Fibroblast of villous mesenchyme (primary cell): Measurements from ENCODE around the gene TNS4. TPM values are rescaled to one million over a fixed set of nuclear protein-coding genes. Genes with fewer than 3 reads are reported as not detected.

ENCODE experiments used
- DNase-seq: peaks from one replicate; pipeline ENCODE4 v3.0.0-alpha.2; 2010; ENCODE audit warnings: low read depth
- H3K4me3 ChIP-seq: 2 replicates; pipeline ENCODE4 v1.5.1; 2011; ENCODE audit warnings: low read depth, mild to moderate bottlenecking, low read length
- total RNA-seq: library from RNA; depleted of rRNA; stranded (reverse); fragments of >200 nt; gene quantifications from 2 replicates; pipeline ENCODE4 v1.2.3, GENCODE V29; 2012
- TF ChIP-seq, protein P1 (sequence below): IDR thresholded peaks from 2 replicates; pipeline ENCODE4 v1.5.1; 2012; ENCODE audit warnings: low read depth, mild to moderate bottlenecking, low read length; ENCODE audit not compliant: insufficient read depth

The TNS4 gene, protein sequence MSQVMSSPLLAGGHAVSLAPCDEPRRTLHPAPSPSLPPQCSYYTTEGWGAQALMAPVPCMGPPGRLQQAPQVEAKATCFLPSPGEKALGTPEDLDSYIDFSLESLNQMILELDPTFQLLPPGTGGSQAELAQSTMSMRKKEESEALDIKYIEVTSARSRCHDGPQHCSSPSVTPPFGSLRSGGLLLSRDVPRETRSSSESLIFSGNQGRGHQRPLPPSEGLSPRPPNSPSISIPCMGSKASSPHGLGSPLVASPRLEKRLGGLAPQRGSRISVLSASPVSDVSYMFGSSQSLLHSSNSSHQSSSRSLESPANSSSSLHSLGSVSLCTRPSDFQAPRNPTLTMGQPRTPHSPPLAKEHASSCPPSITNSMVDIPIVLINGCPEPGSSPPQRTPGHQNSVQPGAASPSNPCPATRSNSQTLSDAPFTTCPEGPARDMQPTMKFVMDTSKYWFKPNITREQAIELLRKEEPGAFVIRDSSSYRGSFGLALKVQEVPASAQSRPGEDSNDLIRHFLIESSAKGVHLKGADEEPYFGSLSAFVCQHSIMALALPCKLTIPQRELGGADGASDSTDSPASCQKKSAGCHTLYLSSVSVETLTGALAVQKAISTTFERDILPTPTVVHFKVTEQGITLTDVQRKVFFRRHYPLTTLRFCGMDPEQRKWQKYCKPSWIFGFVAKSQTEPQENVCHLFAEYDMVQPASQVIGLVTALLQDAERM
- not detected in 2 replicates for total RNA-seq

DNA sequence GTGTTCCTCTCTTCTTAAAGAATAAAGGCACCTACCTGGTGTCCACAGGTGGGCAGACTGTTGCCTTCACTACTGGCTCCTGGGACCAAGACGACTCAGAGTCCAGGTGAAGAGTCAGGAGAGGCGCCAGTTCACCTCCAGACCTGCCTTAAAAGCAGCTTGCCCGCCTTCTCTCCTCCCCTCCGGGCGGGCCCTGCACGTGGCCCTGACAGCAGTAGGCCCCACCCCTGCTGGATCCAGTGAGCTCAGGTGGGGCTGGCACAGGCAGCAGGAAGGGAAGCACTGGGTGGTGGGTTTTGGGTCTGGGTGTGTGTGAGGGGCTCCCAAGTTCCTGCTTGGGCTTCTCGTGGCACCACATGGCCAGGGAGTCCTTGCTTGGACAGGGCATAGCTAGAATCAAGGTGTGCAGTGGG, at the start of gene TNS4:
Gene TNS4, minus strand, starts transcription at position 125 of the 413 bp plus-strand sequence. CDS start 5,198 bp downstream, outside the sequence.
- TF ChIP-seq, protein P1, sequence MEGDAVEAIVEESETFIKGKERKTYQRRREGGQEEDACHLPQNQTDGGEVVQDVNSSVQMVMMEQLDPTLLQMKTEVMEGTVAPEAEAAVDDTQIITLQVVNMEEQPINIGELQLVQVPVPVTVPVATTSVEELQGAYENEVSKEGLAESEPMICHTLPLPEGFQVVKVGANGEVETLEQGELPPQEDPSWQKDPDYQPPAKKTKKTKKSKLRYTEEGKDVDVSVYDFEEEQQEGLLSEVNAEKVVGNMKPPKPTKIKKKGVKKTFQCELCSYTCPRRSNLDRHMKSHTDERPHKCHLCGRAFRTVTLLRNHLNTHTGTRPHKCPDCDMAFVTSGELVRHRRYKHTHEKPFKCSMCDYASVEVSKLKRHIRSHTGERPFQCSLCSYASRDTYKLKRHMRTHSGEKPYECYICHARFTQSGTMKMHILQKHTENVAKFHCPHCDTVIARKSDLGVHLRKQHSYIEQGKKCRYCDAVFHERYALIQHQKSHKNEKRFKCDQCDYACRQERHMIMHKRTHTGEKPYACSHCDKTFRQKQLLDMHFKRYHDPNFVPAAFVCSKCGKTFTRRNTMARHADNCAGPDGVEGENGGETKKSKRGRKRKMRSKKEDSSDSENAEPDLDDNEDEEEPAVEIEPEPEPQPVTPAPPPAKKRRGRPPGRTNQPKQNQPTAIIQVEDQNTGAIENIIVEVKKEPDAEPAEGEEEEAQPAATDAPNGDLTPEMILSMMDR, result no peak
- no peak for DNase-seq
- H3K4me3 ChIP-seq, result no peak within 1 kb of the TSS

DNA sequence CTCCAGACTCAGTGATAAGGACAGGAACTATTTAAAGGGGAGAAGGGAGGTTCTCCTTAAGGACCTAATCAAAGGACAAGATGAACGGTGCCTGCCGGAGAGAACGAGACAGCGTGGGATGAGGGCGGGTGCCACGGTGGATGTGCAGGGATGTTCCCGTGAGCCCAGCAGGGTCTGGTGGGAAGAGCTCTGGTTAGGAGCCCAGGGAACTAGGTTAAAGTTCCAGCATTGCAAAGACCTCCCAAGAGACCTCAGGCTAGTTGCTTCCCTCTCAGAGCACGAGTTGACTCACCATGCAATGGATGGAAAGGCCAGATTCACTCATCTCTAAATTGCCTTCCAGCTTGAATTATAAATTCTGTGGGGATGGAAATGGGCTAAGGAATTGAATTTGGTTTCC, 49.2 kb upstream of the TNS4 start:
- H3K4me3 ChIP-seq, result no peak overlapping the region
- TF ChIP-seq, protein P1, result no peak
- peak; percentile 89 for DNase-seq

DNA sequence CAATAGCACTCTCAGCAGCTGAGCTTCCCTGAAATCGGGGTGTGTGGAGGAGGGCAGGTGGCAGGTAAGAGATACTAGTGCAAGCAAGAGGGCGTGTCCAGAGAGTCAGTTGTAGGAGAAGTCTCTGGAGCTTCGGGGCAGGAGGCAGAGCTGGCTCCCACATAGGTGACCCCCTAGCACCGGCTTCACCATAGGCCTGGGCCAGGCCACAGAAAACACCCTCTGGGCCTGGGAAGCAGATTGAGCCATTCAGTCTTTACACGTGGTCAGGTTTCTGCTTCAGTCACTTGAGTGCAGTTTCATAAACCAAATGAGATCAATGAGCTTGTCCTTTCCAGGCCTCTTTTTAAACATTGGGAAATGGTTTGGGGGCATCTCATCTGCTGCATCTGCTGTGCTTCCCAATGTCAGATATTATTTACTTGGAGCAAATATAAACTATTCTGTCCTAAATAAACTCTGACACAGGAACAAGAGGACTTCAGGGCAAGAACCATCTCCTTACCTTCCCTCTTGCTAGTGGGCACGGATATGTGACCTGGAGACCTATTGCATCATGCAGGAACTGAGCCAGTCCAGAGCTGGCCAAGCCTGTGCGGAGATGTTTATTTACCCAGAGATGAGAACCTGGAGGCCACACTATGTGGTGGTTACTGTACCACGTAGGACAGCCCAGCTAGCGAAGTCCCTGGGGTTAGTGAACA, 47.7 kb upstream of the TNS4 start:
- H3K4me3 ChIP-seq, result no peak overlapping the region
- peak; percentile 97 for DNase-seq
- TF ChIP-seq, protein P1, result no peak

DNA sequence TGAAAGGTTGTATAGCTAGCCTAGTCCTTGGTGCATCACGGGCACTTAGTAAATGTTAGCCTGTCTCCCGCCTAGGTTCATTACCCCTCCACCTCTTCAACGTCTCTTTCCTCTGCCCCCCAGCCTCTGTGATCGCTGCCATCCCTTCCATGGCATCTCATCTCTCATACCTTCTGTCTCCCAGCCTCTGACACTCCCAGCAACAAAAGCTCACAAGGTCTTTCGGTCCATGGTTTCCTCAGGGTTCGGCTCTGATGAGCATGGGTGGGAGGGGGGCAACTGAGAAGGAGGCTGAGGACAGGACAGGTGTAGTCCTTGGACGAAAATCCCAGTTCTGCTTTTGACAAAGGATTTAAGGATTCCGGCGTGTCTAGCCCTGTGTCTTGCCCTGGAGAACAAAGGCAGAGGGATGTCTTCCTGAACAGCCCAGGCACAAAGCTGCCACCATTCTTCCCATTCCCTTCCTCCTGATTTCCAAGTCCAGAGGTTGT, 47.1 kb upstream of the TNS4 start:
- TF ChIP-seq, protein P1, result no peak
- DNase-seq, result no peak
- H3K4me3 ChIP-seq, result no peak overlapping the region

DNA sequence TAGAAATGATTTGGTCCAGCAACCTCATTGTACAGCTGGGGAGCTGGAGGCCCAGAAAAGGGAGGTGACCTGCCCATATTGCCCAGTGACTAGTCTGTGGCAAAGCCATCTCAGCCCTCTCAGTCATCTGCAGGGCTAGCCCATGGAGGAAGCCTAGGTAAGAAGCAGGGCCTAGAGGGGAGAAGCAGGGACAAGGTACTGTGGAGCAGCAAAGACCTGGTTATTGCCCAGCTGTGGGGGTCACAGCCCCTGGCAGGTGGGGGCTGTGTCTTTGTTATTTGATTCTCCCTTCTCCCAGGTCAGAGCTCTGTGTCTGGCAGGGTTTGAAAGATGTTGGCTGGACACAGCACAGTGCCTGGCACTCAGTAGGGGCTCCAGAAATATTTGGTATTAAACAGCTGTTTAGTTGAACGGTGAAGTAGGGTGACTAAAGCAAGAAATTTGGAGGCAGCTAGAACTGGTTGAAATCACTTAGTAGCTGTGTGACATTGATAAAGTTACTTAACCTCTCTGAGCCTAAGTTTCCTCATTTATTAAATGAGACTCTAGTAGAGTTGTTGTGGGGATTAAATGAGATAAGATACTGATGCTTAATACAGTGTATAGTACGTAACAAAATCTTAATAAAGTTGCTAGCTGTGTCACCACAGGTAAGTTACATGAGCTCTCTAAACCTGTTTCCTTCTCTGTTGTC, 46.5 kb upstream of the TNS4 start:
- TF ChIP-seq, protein P1, result no peak
- DNase-seq, result no peak
- H3K4me3 ChIP-seq, result no peak overlapping the region
